ENCODE results near the gene NUDT8. TPM values are rescaled to one million over a fixed set of nuclear protein-coding genes. Genes with fewer than 3 reads are reported as not detected.

Gene NUDT8
- total RNA-seq, 1 experiment from 2014 or later, result 18.1 TPM

- Mint-ChIP-seq H3K27ac (ENCODE audit: unreplicated experiment) (no peak overlapping the region), H3K4me3 (ENCODE audit: unreplicated experiment) (no peak overlapping the region), H3K4me1 (ENCODE audit: low read depth, unreplicated experiment) (no peaks in the 10 kb centered on the region), H3K9me3 (ENCODE audit: unreplicated experiment) (no peaks in the 10 kb centered on the region), H3K36me3 (ENCODE audit: insufficient read depth, unreplicated experiment) (peaks cover 4% of the 10 kb centered on the region), H3K27me3 (ENCODE audit: insufficient read depth, unreplicated experiment) (no peaks in the 10 kb centered on the region)
- TF ChIP-seq CTCF (IDR thresholded peaks at IDR 0.05; ENCODE audit: insufficient read depth in 1 of 2, low read depth in 1 of 2, low read length in 1 of 2, severe bottlenecking in 1 of 2, unreplicated experiment in 1 of 2), result peak; percentile 68 to 77
- no peaks in the 10 kb centered on the region for H3K27me3 ChIP-seq (replicated peaks; ENCODE audit: control insufficient read depth, insufficient read depth, low read length)
- peak; percentile 74 to 80 for DNase-seq
- CTCF ChIA-PET, result interaction anchor here (0.6 to 1.9 kb wide), 11 partner anchors 9 to 126 kb away, joined by 3 to 12 read pairs (median 3); partner anchors contain the start of genes ALDH3B2, NUDT8 and TBX10
- no peaks in the 10 kb centered on the region for H3K9me3 ChIP-seq
- no peak overlapping the region for H3K4me3 ChIP-seq (ENCODE audit: low read depth, low read length)
- BruUV-seq (replicated peaks), result no TSS peak
- H3K36me3 ChIP-seq (ENCODE audit: control insufficient read depth, insufficient read depth, low read length), result no peaks in the 10 kb centered on the region
- POLR2A ChIA-PET, result no interaction called here
- H3K4me1 ChIP-seq, result no peaks in the 10 kb centered on the region
- intact Hi-C loops (cut with micrococcal nuclease; ENCODE audit: unreplicated experiment), result loop anchor here (1.0 kb wide), 1 partner anchor 26 kb away; no protein-coding TSS in a partner anchor
These were observed 36.0 kb upstream of the NUDT8 start for GRCh38 chr11:67665541-67666302.

GRCh38 chr11:67664696-67665540 is 35.2 kb upstream of the NUDT8 start:
- Histone ChIP-seq H3K36me3 (ENCODE audit: control insufficient read depth, insufficient read depth, low read length) (no peaks in the 10 kb centered on the region), H3K27me3 (replicated peaks; ENCODE audit: control insufficient read depth, insufficient read depth, low read length) (no peaks in the 10 kb centered on the region), H3K4me3 (ENCODE audit: low read depth, low read length) (no peak overlapping the region), H3K9me3 (no peaks in the 10 kb centered on the region), H3K4me1 (no peaks in the 10 kb centered on the region)
- no peaks in the 10 kb centered on the region for H3K9me3 Mint-ChIP-seq (ENCODE audit: unreplicated experiment)
- peaks cover 4% of the 10 kb centered on the region for H3K36me3 Mint-ChIP-seq (ENCODE audit: insufficient read depth, unreplicated experiment)
- BruUV-seq (replicated peaks), result no TSS peak
- ChIA-PET POLR2A (no interaction called here), CTCF (interaction anchor here (0.6 to 1.6 kb wide), 8 partner anchors 9 to 127 kb away, joined by 3 to 12 read pairs (median 3); partner anchors contain the start of genes ALDH3B2 and NUDT8)
- DNase-seq, result peak in 1 of 2 experiments; percentile 31
- no peaks in the 10 kb centered on the region for H3K27me3 Mint-ChIP-seq (ENCODE audit: insufficient read depth, unreplicated experiment)
- TF ChIP-seq CTCF (IDR thresholded peaks at IDR 0.05; ENCODE audit: insufficient read depth in 1 of 2, low read depth in 1 of 2, low read length in 1 of 2, severe bottlenecking in 1 of 2, unreplicated experiment in 1 of 2), result no peak
- no peak overlapping the region for H3K27ac Mint-ChIP-seq (ENCODE audit: unreplicated experiment)
- no peaks in the 10 kb centered on the region for H3K4me1 Mint-ChIP-seq (ENCODE audit: low read depth, unreplicated experiment)
- intact Hi-C loops (cut with micrococcal nuclease; ENCODE audit: unreplicated experiment), result loop anchor here (1.0 kb wide), 1 partner anchor 26 kb away; no protein-coding TSS in a partner anchor
- no peak overlapping the region for H3K4me3 Mint-ChIP-seq (ENCODE audit: unreplicated experiment)

GRCh38 chr11:67664213-67664585 is 34.5 kb upstream of the NUDT8 start:
- no peaks in the 10 kb centered on the region for H3K9me3 Mint-ChIP-seq (ENCODE audit: unreplicated experiment)
- Histone ChIP-seq H3K36me3 (ENCODE audit: control insufficient read depth, insufficient read depth, low read length) (no peaks in the 10 kb centered on the region), H3K27me3 (replicated peaks; ENCODE audit: control insufficient read depth, insufficient read depth, low read length) (no peaks in the 10 kb centered on the region), H3K4me1 (no peaks in the 10 kb centered on the region), H3K9me3 (no peaks in the 10 kb centered on the region), H3K4me3 (ENCODE audit: low read depth, low read length) (no peak overlapping the region)
- H3K4me3 Mint-ChIP-seq (ENCODE audit: unreplicated experiment), result no peak overlapping the region
- H3K27ac Mint-ChIP-seq (ENCODE audit: unreplicated experiment), result no peak overlapping the region
- no TSS peak for BruUV-seq (replicated peaks)
- no peaks in the 10 kb centered on the region for H3K27me3 Mint-ChIP-seq (ENCODE audit: insufficient read depth, unreplicated experiment)
- ChIA-PET POLR2A (no interaction called here), CTCF (interaction anchor here (0.6 to 1.3 kb wide), 3 partner anchors 28 to 35 kb away, joined by 3 to 12 read pairs (median 3); partner anchors contain the start of gene NUDT8)
- intact Hi-C loops (cut with micrococcal nuclease; ENCODE audit: unreplicated experiment), result no loop called here
- TF ChIP-seq CTCF (IDR thresholded peaks at IDR 0.05; ENCODE audit: insufficient read depth in 1 of 2, low read depth in 1 of 2, low read length in 1 of 2, severe bottlenecking in 1 of 2, unreplicated experiment in 1 of 2), result no peak
- peaks cover 4% of the 10 kb centered on the region for H3K36me3 Mint-ChIP-seq (ENCODE audit: insufficient read depth, unreplicated experiment)
- H3K4me1 Mint-ChIP-seq (ENCODE audit: low read depth, unreplicated experiment), result no peaks in the 10 kb centered on the region
- DNase-seq, result no peak
